ENCODE measurements around the gene TMEM229A.
"Not testable (repeated sequence)": the region's sequence is repeated elsewhere in the genome, so short reads cannot be mapped to it uniquely, and the experiment has no call there.

Gene TMEM229A

GRCh38 chr7:124031919-124032318, 948 bp downstream of the TMEM229A start:
- no peak for DNase-seq
- no peak for ATAC-seq

GRCh38 chr7:124031406-124031805, 1.5 kb downstream of the TMEM229A start:
- ATAC-seq (no peak), DNase-seq (no peak)

- ATAC-seq = no peak
Measured at GRCh38 chr7:124030964-124031363, 1.9 kb downstream of the TMEM229A start.

GRCh38 chr7:124029396-124030188, 3.3 kb downstream of the TMEM229A start:
- no peak for ATAC-seq
- no peak for DNase-seq

More at GRCh38 chr7:124030964-124031363, 1.9 kb downstream of the TMEM229A start:
- DNase-seq = no peak

GRCh38 chr7:124027236-124027635, 5.6 kb downstream of the TMEM229A start:
- DNase-seq = no peak

GRCh38 chr7:124024329-124024728, 8.5 kb downstream of the TMEM229A start:
- not testable (repeated sequence) for DNase-seq, ATAC-seq

More at GRCh38 chr7:124027236-124027635, 5.6 kb downstream of the TMEM229A start:
- no peak for ATAC-seq

- DNase-seq (no peak), ATAC-seq (no peak)
Measured at GRCh38 chr7:124022551-124022950, 10.3 kb downstream of the TMEM229A start.

GRCh38 chr7:124020060-124020459, 12.8 kb downstream of the TMEM229A start:
- no peak for DNase-seq
- no peak for ATAC-seq

GRCh38 chr7:124013306-124013705, 19.6 kb downstream of the TMEM229A start:
- DNase-seq (no peak), ATAC-seq (no peak)

- DNase-seq (no peak), ATAC-seq (no peak)
Measured at GRCh38 chr7:124012864-124013263, 20.0 kb downstream of the TMEM229A start.

- ATAC-seq = no peak
- no peak for DNase-seq
Measured at GRCh38 chr7:124009321-124009720, 23.5 kb downstream of the TMEM229A start.

GRCh38 chr7:124008296-124008695, 24.6 kb downstream of the TMEM229A start:
- DNase-seq, ATAC-seq: not testable (repeated sequence)

- no peak for ATAC-seq
Measured at GRCh38 chr7:123999703-124000102, 33.2 kb downstream of the TMEM229A start.

GRCh38 chr7:123998921-123999320, 33.9 kb downstream of the TMEM229A start:
- ATAC-seq (no peak), DNase-seq (no peak)

More at GRCh38 chr7:123999703-124000102, 33.2 kb downstream of the TMEM229A start:
- DNase-seq = no peak

- ATAC-seq (no peak), DNase-seq (no peak)
Measured at GRCh38 chr7:123996327-123996625, 36.6 kb downstream of the TMEM229A start.

- ATAC-seq = no peak
- no peak for DNase-seq
Measured at GRCh38 chr7:123995617-123996326, 37.1 kb downstream of the TMEM229A start.

- DNase-seq (no peak), ATAC-seq (no peak)
Measured at GRCh38 chr7:123994449-123994848, 38.4 kb downstream of the TMEM229A start.

GRCh38 chr7:123993996-123994395, 38.9 kb downstream of the TMEM229A start:
- DNase-seq = no peak
- ATAC-seq = no peak

- no peak for ATAC-seq
- DNase-seq = no peak
Measured at GRCh38 chr7:123992913-123993518, 39.9 kb downstream of the TMEM229A start.

GRCh38 chr7:123987445-123987844, 45.4 kb downstream of the TMEM229A start:
- no peak for ATAC-seq
- DNase-seq = no peak

Data from stimulated activated naive CD8-positive, alpha-beta T cell treated with anti-CD3 and anti-CD28 coated beads, Interleukin-15, Interleukin-2, amounts not matched to agents 100 U/mL and 50 U/mL, for 24 hours (primary cell).